ENCODE measurements around the gene HPCAL1.

Gene HPCAL1

GRCh38 chr2:10265329-10266132, 37.2 kb upstream of the HPCAL1 start:
- Mint-ChIP-seq H3K4me3 (no peak overlapping the region), H3K9me3 (no peaks in the 10 kb centered on the region), H3K36me3 (ENCODE audit: low read depth) (no peaks in the 10 kb centered on the region), H3K27ac (no peak overlapping the region), H3K4me1 (ENCODE audit: low read depth) (peaks cover 3% of the 10 kb centered on the region), H3K27me3 (no peaks in the 10 kb centered on the region)

GRCh38 chr2:10266133-10266620, 36.5 kb upstream of the HPCAL1 start:
- Mint-ChIP-seq H3K27ac (no peak overlapping the region), H3K9me3 (no peaks in the 10 kb centered on the region), H3K4me3 (no peak overlapping the region), H3K36me3 (ENCODE audit: low read depth) (no peaks in the 10 kb centered on the region), H3K27me3 (no peaks in the 10 kb centered on the region), H3K4me1 (ENCODE audit: low read depth) (peaks cover 9% of the 10 kb centered on the region)

- Mint-ChIP-seq H3K9me3 (no peaks in the 10 kb centered on the region), H3K27ac (no peak overlapping the region)
These were observed 35.7 kb upstream of the HPCAL1 start for GRCh38 chr2:10267036-10267435.

GRCh38 chr2:10267551-10268465, 34.9 kb upstream of the HPCAL1 start:
- Mint-ChIP-seq H3K4me3 (no peak overlapping the region), H3K27ac (no peak overlapping the region), H3K36me3 (ENCODE audit: low read depth) (no peaks in the 10 kb centered on the region), H3K27me3 (no peaks in the 10 kb centered on the region), H3K4me1 (ENCODE audit: low read depth) (peaks cover 13% of the 10 kb centered on the region), H3K9me3 (no peaks in the 10 kb centered on the region)

More at GRCh38 chr2:10267036-10267435, 35.7 kb upstream of the HPCAL1 start:
- Mint-ChIP-seq H3K4me3 (no peak overlapping the region), H3K4me1 (ENCODE audit: low read depth) (peaks cover 13% of the 10 kb centered on the region), H3K36me3 (ENCODE audit: low read depth) (no peaks in the 10 kb centered on the region), H3K27me3 (no peaks in the 10 kb centered on the region)

- no peaks in the 10 kb centered on the region for H3K27me3 Mint-ChIP-seq
- no peaks in the 10 kb centered on the region for H3K36me3 Mint-ChIP-seq (ENCODE audit: low read depth)
- no peaks in the 10 kb centered on the region for H3K9me3 Mint-ChIP-seq
- H3K4me3 Mint-ChIP-seq, result no peak overlapping the region
- peaks cover 13% of the 10 kb centered on the region for H3K4me1 Mint-ChIP-seq (ENCODE audit: low read depth)
- no peak overlapping the region for H3K27ac Mint-ChIP-seq
These were observed 33.4 kb upstream of the HPCAL1 start for GRCh38 chr2:10269291-10269690.

- H3K9me3 Mint-ChIP-seq, result no peaks in the 10 kb centered on the region
These were observed 32.7 kb upstream of the HPCAL1 start for GRCh38 chr2:10269711-10270610.

GRCh38 chr2:10271509-10271908, 31.2 kb upstream of the HPCAL1 start:
- Mint-ChIP-seq H3K4me3 (no peak overlapping the region), H3K4me1 (ENCODE audit: low read depth) (peaks cover 13% of the 10 kb centered on the region), H3K27ac (no peak overlapping the region), H3K36me3 (ENCODE audit: low read depth) (no peaks in the 10 kb centered on the region), H3K27me3 (no peaks in the 10 kb centered on the region), H3K9me3 (no peaks in the 10 kb centered on the region)

More at GRCh38 chr2:10269711-10270610, 32.7 kb upstream of the HPCAL1 start:
- Mint-ChIP-seq H3K36me3 (ENCODE audit: low read depth) (no peaks in the 10 kb centered on the region), H3K27ac (no peak overlapping the region), H3K27me3 (no peaks in the 10 kb centered on the region), H3K4me1 (ENCODE audit: low read depth) (peaks cover 13% of the 10 kb centered on the region), H3K4me3 (no peak overlapping the region)

- H3K36me3 Mint-ChIP-seq (ENCODE audit: low read depth), result no peaks in the 10 kb centered on the region
- no peaks in the 10 kb centered on the region for H3K27me3 Mint-ChIP-seq
- no peak overlapping the region for H3K27ac Mint-ChIP-seq
- no peak overlapping the region for H3K4me3 Mint-ChIP-seq
- H3K4me1 Mint-ChIP-seq (ENCODE audit: low read depth), result peaks cover 13% of the 10 kb centered on the region
- H3K9me3 Mint-ChIP-seq, result no peaks in the 10 kb centered on the region
These were observed 30.8 kb upstream of the HPCAL1 start for GRCh38 chr2:10271946-10272345.

GRCh38 chr2:10272464-10272863, 30.2 kb upstream of the HPCAL1 start:
- Mint-ChIP-seq H3K27me3 (no peaks in the 10 kb centered on the region), H3K9me3 (no peaks in the 10 kb centered on the region), H3K27ac (no peak overlapping the region), H3K4me3 (no peak overlapping the region), H3K4me1 (ENCODE audit: low read depth) (peaks cover 16% of the 10 kb centered on the region), H3K36me3 (ENCODE audit: low read depth) (no peaks in the 10 kb centered on the region)

GRCh38 chr2:10273215-10274175, 29.2 kb upstream of the HPCAL1 start:
- Mint-ChIP-seq H3K4me3 (no peak overlapping the region), H3K27me3 (no peaks in the 10 kb centered on the region), H3K27ac (no peak overlapping the region), H3K4me1 (ENCODE audit: low read depth) (peaks cover 25% of the 10 kb centered on the region), H3K36me3 (ENCODE audit: low read depth) (no peaks in the 10 kb centered on the region), H3K9me3 (no peaks in the 10 kb centered on the region)

GRCh38 chr2:10274376-10274775, 28.3 kb upstream of the HPCAL1 start:
- Mint-ChIP-seq H3K36me3 (ENCODE audit: low read depth) (no peaks in the 10 kb centered on the region), H3K4me1 (ENCODE audit: low read depth) (peaks cover 31% of the 10 kb centered on the region), H3K27me3 (no peaks in the 10 kb centered on the region), H3K4me3 (no peak overlapping the region), H3K9me3 (no peaks in the 10 kb centered on the region), H3K27ac (no peak overlapping the region)

GRCh38 chr2:10274983-10275802, 27.5 kb upstream of the HPCAL1 start:
- Mint-ChIP-seq H3K9me3 (no peaks in the 10 kb centered on the region), H3K27ac (no peak overlapping the region), H3K27me3 (no peaks in the 10 kb centered on the region), H3K4me3 (no peak overlapping the region), H3K36me3 (ENCODE audit: low read depth) (no peaks in the 10 kb centered on the region), H3K4me1 (ENCODE audit: low read depth) (peaks cover 31% of the 10 kb centered on the region)

All from stimulated activated naive CD8-positive, alpha-beta T cell treated with anti-CD3 and anti-CD28 coated beads, Interleukin-15, Interleukin-2, amounts not matched to agents 100 ng/mL and 50 ng/mL, for 24 hours (primary cell).